ENCODE measurements around the gene PDE6G.
"Not testable (repeated sequence)": the region's sequence is repeated elsewhere in the genome, so short reads cannot be mapped to it uniquely, and the experiment has no call there.

PDE6G gene

GRCh38 chr17:81683208-81683583, 26.9 kb upstream of the PDE6G start:
- Histone ChIP-seq H4K20me1 (peaks cover 38 to 89% (median 72%) of the 10 kb centered on the region in 11 experiments; a peak in 21 of 22 replicates), H3K4me1 (peaks cover 33 to 65% (median 50%) of the 10 kb centered on the region in 10 experiments), H3K9ac (peak overlapping the region; percentile 91 to 98 (median 97)), H3K27me3 (no peaks in the 10 kb centered on the region), H3K27ac (peak overlapping the region; percentile 70 to 98 (median 92)), H3K4me3 (peak overlapping the region; percentile 92 to 100 (median 98)), H3K36me3 (peaks cover 30 to 67% (median 50%) of the 10 kb centered on the region in 11 experiments), H3K9me3 (replicated peaks in 1 of 11) (no peaks in the 10 kb centered on the region), H3K4me2 (peak overlapping the region; percentile 86 to 99 (median 92))
- no peak for TF ChIP-seq Cebpa-rat (IDR thresholded peaks at IDR 0.05)

DNA sequence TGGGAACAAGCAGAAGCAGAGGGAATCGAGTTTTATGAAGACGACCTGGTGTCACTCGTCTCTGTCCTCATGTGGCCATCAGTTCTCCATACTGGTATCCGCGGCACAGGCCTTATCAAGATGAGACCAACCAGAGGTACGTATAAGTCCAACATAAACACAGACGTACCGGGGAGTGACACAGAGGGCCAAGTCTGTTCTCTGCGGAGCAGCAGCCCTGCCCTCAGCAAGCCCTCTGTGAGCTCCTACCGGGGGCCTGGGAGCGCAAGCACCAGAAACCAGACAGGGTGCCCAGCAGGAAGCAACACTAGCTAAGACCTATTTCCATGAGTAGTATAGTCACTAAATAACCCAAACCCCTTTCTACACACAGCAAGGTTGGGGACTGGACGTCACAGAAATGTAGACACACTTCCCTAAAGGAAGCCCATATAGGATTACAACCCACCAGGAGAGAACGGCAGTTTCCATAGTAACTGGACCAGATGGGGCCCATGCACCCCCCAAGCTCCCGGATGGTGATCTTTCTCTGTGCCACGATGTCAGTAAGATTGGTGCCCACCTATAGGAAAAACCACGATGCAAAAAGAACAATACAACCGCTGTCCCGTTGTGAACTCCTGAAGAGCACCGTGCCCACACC, 26.3 kb upstream of the PDE6G start:
- H3K27ac ChIP-seq, result peak overlapping the region; percentile 70 to 98 (median 92)
- peak overlapping the region; percentile 86 to 99 (median 92) for H3K4me2 ChIP-seq
- peaks cover 33 to 87% (median 67%) of the 10 kb centered on the region in 11 experiments; a peak in 21 of 22 replicates for H4K20me1 ChIP-seq
- no peaks in the 10 kb centered on the region for H3K27me3 ChIP-seq
- H3K9ac ChIP-seq, result peak overlapping the region; percentile 91 to 98 (median 97)
- H3K4me3 ChIP-seq, result peak overlapping the region; percentile 92 to 100 (median 98)
- TF ChIP-seq Cebpa-rat (IDR thresholded peaks at IDR 0.05), result no peak
- peaks cover 33 to 69% (median 50%) of the 10 kb centered on the region in 10 experiments for H3K4me1 ChIP-seq
- peaks cover 25 to 62% (median 44%) of the 10 kb centered on the region in 11 experiments for H3K36me3 ChIP-seq
- no peaks in the 10 kb centered on the region for H3K9me3 ChIP-seq (replicated peaks in 1 of 11)

DNA sequence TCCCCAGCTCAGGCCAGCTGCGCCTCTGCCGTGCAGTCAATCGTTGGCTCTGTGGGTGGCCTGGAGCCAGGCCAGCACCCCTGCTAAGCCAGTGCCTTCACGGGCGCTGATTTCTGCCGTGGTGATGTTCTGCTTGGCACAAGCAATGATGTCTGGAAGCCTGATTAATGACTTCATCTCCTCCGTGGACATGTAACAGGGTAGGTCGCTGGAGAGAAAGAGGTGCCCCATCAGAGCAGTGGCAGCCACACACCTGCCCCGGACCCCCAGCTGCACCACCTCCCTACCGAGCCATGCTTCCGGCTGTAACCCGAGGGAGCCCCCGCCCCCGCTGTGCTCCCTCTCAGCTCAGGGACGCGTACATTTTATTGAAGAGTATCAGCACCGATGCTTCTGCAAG, 25.3 kb upstream of the PDE6G start:
- peak overlapping the region; percentile 91 to 98 (median 97); a peak in 20 of 22 replicates for H3K9ac ChIP-seq
- H3K4me3 ChIP-seq, result peak overlapping the region in 8 of 10 experiments; percentile 92 to 100 (median 98); a peak in 14 of 20 replicates
- no peak for TF ChIP-seq Cebpa-rat (IDR thresholded peaks at IDR 0.05)

GRCh38 chr17:81680150-81680549, 23.8 kb upstream of the PDE6G start:
- no peaks in the 10 kb centered on the region for H3K9me3 ChIP-seq (replicated peaks in 1 of 11)
- H3K4me1 ChIP-seq, result peaks cover 32 to 80% (median 64%) of the 10 kb centered on the region in 10 experiments
- H3K36me3 ChIP-seq, result peaks cover 2 to 42% (median 21%) of the 10 kb centered on the region in 11 experiments; a peak in 18 of 22 replicates
- no peaks in the 10 kb centered on the region for H3K27me3 ChIP-seq
- peak overlapping the region in 5 of 11 experiments; percentile 86 to 99 (median 91); a peak in 9 of 22 replicates for H3K4me2 ChIP-seq
- no peak for TF ChIP-seq Cebpa-rat (IDR thresholded peaks at IDR 0.05)
- peak overlapping the region in 4 of 11 experiments; percentile 3 to 47 (median 22); a peak in 2 of 22 replicates for H3K9ac ChIP-seq
- peaks cover 8 to 82% (median 49%) of the 10 kb centered on the region in 11 experiments; a peak in 21 of 22 replicates for H4K20me1 ChIP-seq
- no peak overlapping the region for H3K4me3 ChIP-seq
- H3K27ac ChIP-seq, result peak overlapping the region in 2 of 11 experiments; percentile 22 to 95; a peak in 2 of 22 replicates

More for the DNA sequence above, 25.3 kb upstream of the PDE6G start:
- no peaks in the 10 kb centered on the region for H3K27me3 ChIP-seq
- peak overlapping the region; percentile 86 to 99 (median 92) for H3K4me2 ChIP-seq
- peaks cover 35 to 79% (median 59%) of the 10 kb centered on the region in 10 experiments for H3K4me1 ChIP-seq
- H3K36me3 ChIP-seq, result peaks cover 15 to 52% (median 34%) of the 10 kb centered on the region in 11 experiments
- H3K9me3 ChIP-seq (replicated peaks in 1 of 11), result no peaks in the 10 kb centered on the region
- H4K20me1 ChIP-seq, result peaks cover 23 to 87% (median 58%) of the 10 kb centered on the region in 11 experiments; a peak in 21 of 22 replicates
- peak overlapping the region in 7 of 11 experiments; percentile 21 to 95 (median 92); a peak in 11 of 22 replicates for H3K27ac ChIP-seq

DNA sequence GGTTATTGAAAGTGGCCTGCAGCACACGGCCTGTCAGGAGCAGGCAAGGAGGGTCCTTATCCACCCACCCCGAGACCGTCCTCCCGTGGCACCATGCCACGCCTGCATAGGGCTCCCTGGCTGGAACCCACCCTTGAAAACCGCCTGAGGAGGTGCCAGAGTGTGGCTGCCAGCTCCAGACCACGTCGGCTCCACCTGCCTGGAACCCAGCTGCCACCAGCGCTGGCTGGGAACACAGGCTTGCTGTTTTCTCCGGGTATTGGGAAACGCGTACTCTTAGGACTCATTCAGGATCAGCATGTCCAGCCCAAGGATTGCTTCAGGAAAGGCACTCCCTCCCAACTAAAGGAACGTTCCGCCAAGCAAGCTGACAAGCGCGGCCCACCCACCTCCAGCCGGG, 20.6 kb upstream of the PDE6G start:
- Histone ChIP-seq H3K9me3 (replicated peaks in 1 of 11) (no peaks in the 10 kb centered on the region), H3K4me1 (peaks cover 15 to 93% (median 70%) of the 10 kb centered on the region in 10 experiments), H3K27ac (peak overlapping the region in 8 of 11 experiments; percentile 4 to 67 (median 44); a peak in 9 of 22 replicates), H3K4me3 (no peak overlapping the region), H3K27me3 (no peaks in the 10 kb centered on the region), H3K36me3 (peaks cover 35 to 69% (median 54%) of the 10 kb centered on the region in 11 experiments), H4K20me1 (peaks cover 0 to 92% (median 60%) of the 10 kb centered on the region in 11 experiments; a peak in 17 of 22 replicates), H3K9ac (peak overlapping the region in 9 of 11 experiments; percentile 20 to 77 (median 35); a peak in 12 of 22 replicates), H3K4me2 (peak overlapping the region; percentile 54 to 97 (median 67); a peak in 21 of 22 replicates)
- TF ChIP-seq Cebpa-rat (IDR thresholded peaks at IDR 0.05), result no peak

DNA sequence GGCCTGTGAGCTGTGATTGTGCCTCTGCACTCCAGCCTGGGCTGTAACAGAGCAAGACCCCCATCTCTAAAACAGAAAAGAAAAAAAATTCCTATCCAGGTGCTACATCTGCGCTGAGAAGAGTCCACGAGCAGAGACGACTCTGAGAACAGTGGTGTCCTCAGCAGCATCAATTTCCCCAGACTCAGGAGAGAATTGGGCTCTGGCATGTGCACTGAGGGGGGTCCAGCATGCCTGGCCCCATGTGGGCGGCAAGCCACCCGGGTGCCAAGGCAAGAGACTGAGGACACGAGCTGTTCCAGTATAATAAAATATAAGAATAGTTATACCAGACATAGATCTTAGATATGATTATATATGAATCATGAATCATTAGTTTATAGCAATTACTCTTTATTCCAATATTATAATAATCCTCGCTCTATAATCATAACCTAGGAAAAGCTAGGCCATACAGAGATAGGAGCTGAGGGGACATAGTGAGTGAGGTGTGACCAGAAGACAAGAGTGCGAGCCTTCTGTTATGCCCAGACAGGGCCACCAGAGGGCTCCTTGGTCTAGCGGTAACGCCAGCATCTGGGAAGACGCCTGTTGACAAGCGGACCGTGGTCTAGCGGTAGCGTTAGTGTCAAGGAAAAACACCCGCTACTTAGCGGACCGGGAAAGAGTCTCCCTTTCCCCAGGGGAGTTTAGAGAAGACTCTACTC, 19.3 kb upstream of the PDE6G start:
- not testable (repeated sequence) for H3K9me3 ChIP-seq (replicated peaks in 1 of 11); H3K27me3 ChIP-seq
- peak overlapping the region; percentile 54 to 97 (median 67) for H3K4me2 ChIP-seq
- peaks cover 9 to 81% (median 59%) of the 10 kb centered on the region in 10 experiments for H3K4me1 ChIP-seq
- H3K9ac ChIP-seq, result peak overlapping the region in 8 of 11 experiments; percentile 31 to 77 (median 58); a peak in 16 of 22 replicates
- peaks cover 47 to 69% (median 58%) of the 10 kb centered on the region in 11 experiments for H3K36me3 ChIP-seq
- H3K4me3 ChIP-seq, result peak overlapping the region in 3 of 10 experiments; percentile 33 to 51 (median 39); a peak in 5 of 20 replicates
- H4K20me1 ChIP-seq, result peaks cover 0 to 92% (median 59%) of the 10 kb centered on the region in 11 experiments; a peak in 17 of 22 replicates
- peak overlapping the region in 8 of 11 experiments; percentile 10 to 66 (median 36); a peak in 9 of 22 replicates for H3K27ac ChIP-seq

- Histone ChIP-seq H3K36me3 (peaks cover 62 to 72% (median 67%) of the 10 kb centered on the region in 11 experiments), H3K4me3 (no peak overlapping the region), H3K9ac (peak overlapping the region in 10 of 11 experiments; percentile 2 to 77 (median 45); a peak in 12 of 22 replicates), H3K4me1 (peaks cover 15 to 73% (median 62%) of the 10 kb centered on the region in 10 experiments), H4K20me1 (peaks cover 0 to 90% (median 63%) of the 10 kb centered on the region in 11 experiments; a peak in 17 of 22 replicates), H3K4me2 (peak overlapping the region in 6 of 11 experiments; percentile 38 to 97 (median 79); a peak in 13 of 22 replicates), H3K9me3 (replicated peaks in 1 of 11) (no peaks in the 10 kb centered on the region), H3K27ac (peak overlapping the region in 3 of 11 experiments; percentile 35 to 64 (median 40); a peak in 3 of 22 replicates), H3K27me3 (no peaks in the 10 kb centered on the region)
- TF ChIP-seq Cebpa-rat (IDR thresholded peaks at IDR 0.05), result no peak
Measured at GRCh38 chr17:81673561-81674258, 17.4 kb upstream of the PDE6G start.

- Histone ChIP-seq H3K27me3 (no peaks in the 10 kb centered on the region), H3K27ac (peak overlapping the region in 1 of 11 experiments; percentile 35; a peak in 2 of 22 replicates), H3K36me3 (peaks cover 68 to 77% (median 73%) of the 10 kb centered on the region in 11 experiments), H3K4me1 (peaks cover 23 to 77% (median 69%) of the 10 kb centered on the region in 10 experiments), H4K20me1 (peaks cover 0 to 96% (median 68%) of the 10 kb centered on the region in 11 experiments; a peak in 17 of 22 replicates), H3K4me3 (no peak overlapping the region), H3K4me2 (peak overlapping the region in 4 of 11 experiments; percentile 4 to 97 (median 80); a peak in 5 of 22 replicates), H3K9ac (peak overlapping the region in 10 of 11 experiments; percentile 2 to 77 (median 48); a peak in 11 of 22 replicates), H3K9me3 (replicated peaks in 1 of 11) (no peaks in the 10 kb centered on the region)
- TF ChIP-seq Cebpa-rat (IDR thresholded peaks at IDR 0.05), result no peak
Measured at GRCh38 chr17:81672954-81673353, 16.6 kb upstream of the PDE6G start.
